ENCODE results near the gene LDLRAD1. TPM values are rescaled to one million over a fixed set of nuclear protein-coding genes. Genes with fewer than 3 reads are reported as not detected.
"Not testable (repeated sequence)": the region's sequence is repeated elsewhere in the genome, so short reads cannot be mapped to it uniquely, and the experiment has no call there.

Gene LDLRAD1
- total RNA-seq, 2 experiments from 2014 or later, result not detected

DNA sequence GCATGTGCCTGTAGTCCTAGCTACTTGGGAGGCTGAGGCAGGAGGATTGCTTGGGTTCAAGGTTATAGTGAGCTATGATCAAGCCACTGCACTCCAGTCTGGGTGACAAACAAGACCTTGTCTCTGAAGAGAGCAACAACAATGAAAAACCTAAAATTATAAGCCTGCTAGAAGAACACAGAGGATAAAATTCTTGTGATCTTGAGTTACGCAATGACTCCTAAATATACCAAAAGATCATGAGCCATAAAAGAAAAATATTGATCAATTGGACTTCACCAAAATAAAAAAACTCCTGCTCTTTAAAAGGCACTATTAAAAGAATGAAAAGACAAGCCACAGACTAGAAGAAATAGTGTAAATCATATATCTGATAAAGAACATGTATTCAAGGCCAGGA is 22.3 kb downstream of the LDLRAD1 start:
- POLR2A ChIA-PET, result no interaction called here
- no peak overlapping the region for H3K27ac Mint-ChIP-seq
- no peaks in the 10 kb centered on the region for H3K36me3 Mint-ChIP-seq
- H3K27me3 Mint-ChIP-seq, result peaks cover 7% of the 10 kb centered on the region
- no peak for ATAC-seq (ENCODE audit: low read depth)
- no peak overlapping the region for H3K4me3 Mint-ChIP-seq
- no peaks in the 10 kb centered on the region for H3K9me3 Mint-ChIP-seq
- no peaks in the 10 kb centered on the region for H3K4me1 Mint-ChIP-seq
- no peak for DNase-seq

DNA sequence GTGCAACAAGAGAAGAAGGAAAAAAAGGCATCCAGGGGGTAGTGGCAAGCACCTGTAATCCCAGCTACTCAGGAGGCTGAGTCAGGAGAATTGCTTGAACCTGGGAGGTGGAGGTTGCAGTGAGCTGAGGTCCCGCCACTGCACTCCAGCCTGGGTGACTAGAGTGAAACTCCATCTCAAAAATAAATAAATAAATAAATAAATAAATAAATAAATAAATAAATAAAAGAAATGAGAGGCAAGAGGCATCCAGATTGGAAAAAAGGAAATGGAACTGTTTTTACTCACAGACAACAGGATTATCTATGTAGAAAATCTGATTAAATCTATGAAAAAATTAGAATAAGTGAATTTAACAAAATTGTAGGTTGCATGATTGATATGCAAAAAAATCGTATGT is 23.5 kb downstream of the LDLRAD1 start:
- POLR2A ChIA-PET; H3K4me1 Mint-ChIP-seq; H3K27ac Mint-ChIP-seq; H3K9me3 Mint-ChIP-seq; H3K36me3 Mint-ChIP-seq; H3K27me3 Mint-ChIP-seq; ATAC-seq (ENCODE audit: low read depth); DNase-seq; H3K4me3 Mint-ChIP-seq: not testable (repeated sequence)

DNA sequence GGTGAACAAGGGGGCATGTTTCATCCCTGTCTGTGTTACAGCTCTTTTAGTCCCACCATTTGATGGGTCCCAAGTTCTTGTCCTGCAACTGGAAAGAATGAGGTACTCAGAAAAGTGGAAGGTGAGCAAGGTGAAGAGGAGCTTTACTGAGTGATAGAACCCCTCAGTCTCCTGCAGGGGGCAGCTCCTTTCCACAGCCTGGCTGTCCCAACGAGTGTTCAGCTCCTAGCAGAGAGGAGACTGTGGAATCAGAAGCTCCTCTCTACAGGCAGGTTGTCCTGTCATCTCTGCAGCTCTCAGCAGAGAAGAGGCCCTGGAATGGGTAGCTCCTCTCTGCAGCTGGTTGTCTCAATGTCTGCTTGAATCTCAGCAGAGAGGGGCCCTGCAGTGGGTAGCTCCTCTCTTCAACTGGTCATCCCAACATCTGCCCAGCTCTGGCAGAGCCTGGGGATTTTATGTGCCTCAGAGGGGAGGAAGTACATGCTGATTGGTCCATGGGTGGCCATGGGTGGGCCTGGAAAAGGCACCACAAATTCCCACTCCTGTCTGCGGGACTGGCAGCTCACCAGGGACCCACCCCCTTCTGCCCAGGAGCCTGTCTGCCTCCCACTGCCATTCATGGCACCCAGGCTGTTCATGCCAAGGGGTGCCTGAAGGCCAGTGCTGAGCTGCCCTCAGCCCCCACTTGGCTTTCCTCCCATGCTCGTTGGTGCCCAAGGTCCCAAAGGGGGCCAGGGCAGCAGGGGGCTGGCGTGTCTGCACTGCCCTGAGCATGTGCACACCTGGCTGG is 25.7 kb downstream of the LDLRAD1 start:
- Mint-ChIP-seq H3K36me3 (no peaks in the 10 kb centered on the region), H3K4me3 (no peak overlapping the region), H3K9me3 (no peaks in the 10 kb centered on the region), H3K4me1 (peaks cover 2% of the 10 kb centered on the region), H3K27me3 (peaks cover 7% of the 10 kb centered on the region), H3K27ac (no peak overlapping the region)
- no peak for ATAC-seq (ENCODE audit: low read depth)
- no peak for DNase-seq
- POLR2A ChIA-PET, result no interaction called here

DNA sequence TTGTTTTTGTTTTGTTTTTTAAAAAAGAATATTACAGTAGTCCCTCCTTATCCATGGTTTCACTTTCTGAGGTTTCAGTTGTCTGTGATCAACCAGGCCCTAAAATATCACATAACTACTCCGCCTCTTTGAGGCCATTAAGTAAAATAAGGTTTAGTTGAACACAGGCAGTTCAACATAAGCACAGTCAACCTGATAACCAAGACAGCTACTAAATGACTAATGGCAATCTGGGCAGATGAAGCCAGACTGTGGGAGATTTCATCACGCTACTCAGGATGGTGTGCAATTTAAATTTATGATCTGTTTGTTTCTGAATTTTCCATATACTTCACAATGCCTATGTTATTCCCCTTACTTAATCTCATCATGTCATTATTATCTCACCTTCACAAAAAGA is 30.1 kb downstream of the LDLRAD1 start:
- H3K27me3 Mint-ChIP-seq, result no peaks in the 10 kb centered on the region
- H3K36me3 Mint-ChIP-seq, result no peaks in the 10 kb centered on the region
- H3K4me1 Mint-ChIP-seq, result peaks cover 5% of the 10 kb centered on the region
- H3K4me3 Mint-ChIP-seq, result no peak overlapping the region
- POLR2A ChIA-PET, result no interaction called here
- H3K27ac Mint-ChIP-seq, result no peak overlapping the region
- ATAC-seq (ENCODE audit: low read depth) (no peak), DNase-seq (no peak)
- no peaks in the 10 kb centered on the region for H3K9me3 Mint-ChIP-seq

DNA sequence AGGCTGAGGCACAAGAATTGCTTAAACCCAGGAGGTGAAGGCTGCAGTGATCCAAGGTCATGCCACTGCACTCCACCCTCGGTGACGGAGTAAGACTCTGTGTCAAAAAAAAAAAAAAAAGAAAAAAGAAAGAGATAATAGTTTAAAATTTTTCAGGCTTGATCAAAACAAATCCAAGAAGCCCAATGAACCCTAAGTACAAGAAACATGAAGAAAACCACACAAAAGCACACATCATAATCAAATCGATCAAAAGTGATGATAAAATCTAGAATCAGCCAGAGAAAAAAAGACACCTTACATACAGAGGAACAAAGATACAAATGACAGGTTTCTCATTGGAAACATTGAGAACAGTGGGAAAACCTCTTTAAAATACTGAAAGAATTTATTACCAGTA is 31.5 kb downstream of the LDLRAD1 start:
- H3K4me1 Mint-ChIP-seq, result peaks cover 5% of the 10 kb centered on the region
- no peak for ATAC-seq (ENCODE audit: low read depth)
- no peaks in the 10 kb centered on the region for H3K9me3 Mint-ChIP-seq
- DNase-seq, result no peak
- no peak overlapping the region for H3K4me3 Mint-ChIP-seq
- POLR2A ChIA-PET, result no interaction called here
- H3K36me3 Mint-ChIP-seq, result no peaks in the 10 kb centered on the region
- H3K27me3 Mint-ChIP-seq, result peaks cover 5% of the 10 kb centered on the region
- no peak overlapping the region for H3K27ac Mint-ChIP-seq

DNA sequence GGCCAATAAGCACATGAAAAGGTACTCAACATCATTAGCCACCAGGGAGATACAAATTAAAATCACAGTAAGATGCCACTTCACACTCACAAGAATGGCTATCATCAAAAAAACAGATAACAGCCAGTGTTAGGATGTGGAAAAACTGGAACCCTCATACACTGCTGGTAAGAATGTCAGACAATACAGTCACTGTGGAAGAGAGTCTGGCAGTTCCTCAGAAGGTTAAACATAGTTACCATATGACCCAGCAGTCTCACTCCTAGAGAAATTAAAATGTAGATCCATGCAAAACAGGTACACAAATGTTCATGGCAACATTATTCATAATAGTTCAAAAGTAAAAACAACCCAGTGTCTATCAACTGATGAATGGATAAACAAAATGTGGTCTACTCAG is 33.3 kb downstream of the LDLRAD1 start:
- DNase-seq (no peak), ATAC-seq (ENCODE audit: low read depth) (no peak)
- POLR2A ChIA-PET, result no interaction called here
- Mint-ChIP-seq H3K36me3 (no peaks in the 10 kb centered on the region), H3K4me1 (peaks cover 5% of the 10 kb centered on the region), H3K4me3 (no peak overlapping the region), H3K27me3 (peaks cover 5% of the 10 kb centered on the region), H3K27ac (no peak overlapping the region), H3K9me3 (no peaks in the 10 kb centered on the region)

DNA sequence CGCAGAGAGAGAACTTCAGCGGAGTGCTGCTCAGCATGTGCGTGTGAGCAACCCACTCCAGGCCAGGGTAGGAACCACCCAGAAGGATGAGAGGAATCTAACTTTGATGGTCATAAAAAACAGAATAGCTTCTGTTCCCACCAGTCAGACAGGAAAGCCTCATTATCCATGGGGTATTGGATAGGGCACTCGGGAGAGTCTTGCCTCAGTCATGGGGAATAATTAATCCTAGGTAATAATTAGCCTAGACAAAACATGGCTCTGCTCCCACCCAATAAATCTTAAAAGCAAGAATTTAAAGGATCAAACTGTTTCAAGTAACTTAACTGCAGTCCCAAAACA is 35.3 kb downstream of the LDLRAD1 start:
- H3K27me3 Mint-ChIP-seq, result peaks cover 5% of the 10 kb centered on the region
- POLR2A ChIA-PET, result no interaction called here
- ATAC-seq (ENCODE audit: low read depth) (no peak), DNase-seq (no peak)
- no peak overlapping the region for H3K27ac Mint-ChIP-seq
- H3K36me3 Mint-ChIP-seq, result no peaks in the 10 kb centered on the region
- no peak overlapping the region for H3K4me3 Mint-ChIP-seq
- H3K4me1 Mint-ChIP-seq, result peaks cover 3% of the 10 kb centered on the region
- no peaks in the 10 kb centered on the region for H3K9me3 Mint-ChIP-seq

DNA sequence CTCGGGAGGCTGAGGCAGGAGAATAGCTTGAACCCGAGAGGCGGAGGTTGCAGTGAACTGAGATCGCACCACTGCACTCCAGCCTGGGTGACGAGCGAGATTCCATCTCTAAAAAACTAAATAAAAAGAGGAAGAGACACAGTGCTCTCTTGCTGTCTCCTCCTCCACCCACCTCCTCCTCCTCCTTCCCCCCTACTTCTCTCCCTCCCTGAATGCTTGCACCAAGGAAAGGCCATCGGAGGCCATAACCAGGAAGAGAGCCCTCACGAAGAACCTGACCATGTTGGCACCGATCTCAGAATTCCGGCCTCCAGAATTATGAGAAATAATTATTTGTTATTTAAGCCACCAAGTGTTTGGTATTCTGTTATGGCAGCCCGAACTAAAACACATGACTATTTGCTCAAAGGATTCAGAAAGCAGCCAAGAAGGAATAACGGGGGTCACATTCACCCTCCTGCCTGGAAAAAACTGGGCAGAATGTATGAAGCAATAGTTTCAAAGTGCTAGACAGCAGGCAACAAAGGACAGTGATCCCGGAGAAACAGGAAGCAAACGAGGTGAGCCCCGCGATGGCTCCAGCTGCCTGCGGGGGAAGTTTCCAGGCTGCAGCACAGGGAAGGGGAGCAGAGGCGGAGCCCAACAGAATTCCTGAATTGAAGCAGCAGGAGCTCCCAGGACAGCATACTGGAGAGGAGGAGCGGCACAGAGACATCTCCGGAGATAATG is 35.8 kb downstream of the LDLRAD1 start:
- ATAC-seq (ENCODE audit: low read depth) (no peak), DNase-seq (no peak)
- H3K27me3 Mint-ChIP-seq, result peaks cover 5% of the 10 kb centered on the region
- no peak overlapping the region for H3K27ac Mint-ChIP-seq
- peaks cover 3% of the 10 kb centered on the region for H3K4me1 Mint-ChIP-seq
- H3K9me3 Mint-ChIP-seq, result no peaks in the 10 kb centered on the region
- H3K36me3 Mint-ChIP-seq, result no peaks in the 10 kb centered on the region
- POLR2A ChIA-PET, result no interaction called here
- no peak overlapping the region for H3K4me3 Mint-ChIP-seq

DNA sequence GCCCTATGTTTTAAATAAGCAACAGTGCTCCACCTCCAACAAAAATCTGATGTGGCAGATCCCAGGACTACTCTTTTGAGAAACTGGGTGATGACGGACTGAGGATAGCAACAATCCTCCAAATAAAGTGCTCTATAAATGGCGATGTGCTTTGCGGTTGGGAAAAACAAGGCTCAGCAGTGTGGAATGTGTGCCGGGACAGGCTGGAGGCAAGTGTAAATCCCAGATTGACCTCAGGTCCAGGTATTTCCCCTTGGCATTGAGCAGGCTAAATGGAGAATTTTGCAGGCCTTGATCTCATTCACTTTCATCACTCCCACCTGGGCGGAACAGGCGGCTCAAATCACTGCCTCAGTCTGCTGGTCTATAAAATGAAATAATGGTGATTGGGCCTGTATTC is 36.8 kb downstream of the LDLRAD1 start:
- no peaks in the 10 kb centered on the region for H3K9me3 Mint-ChIP-seq
- DNase-seq, result no peak
- H3K4me3 Mint-ChIP-seq, result no peak overlapping the region
- no peak overlapping the region for H3K27ac Mint-ChIP-seq
- POLR2A ChIA-PET, result no interaction called here
- peaks cover 5% of the 10 kb centered on the region for H3K27me3 Mint-ChIP-seq
- no peak for ATAC-seq (ENCODE audit: low read depth)
- H3K36me3 Mint-ChIP-seq, result no peaks in the 10 kb centered on the region
- H3K4me1 Mint-ChIP-seq, result peaks cover 8% of the 10 kb centered on the region

DNA sequence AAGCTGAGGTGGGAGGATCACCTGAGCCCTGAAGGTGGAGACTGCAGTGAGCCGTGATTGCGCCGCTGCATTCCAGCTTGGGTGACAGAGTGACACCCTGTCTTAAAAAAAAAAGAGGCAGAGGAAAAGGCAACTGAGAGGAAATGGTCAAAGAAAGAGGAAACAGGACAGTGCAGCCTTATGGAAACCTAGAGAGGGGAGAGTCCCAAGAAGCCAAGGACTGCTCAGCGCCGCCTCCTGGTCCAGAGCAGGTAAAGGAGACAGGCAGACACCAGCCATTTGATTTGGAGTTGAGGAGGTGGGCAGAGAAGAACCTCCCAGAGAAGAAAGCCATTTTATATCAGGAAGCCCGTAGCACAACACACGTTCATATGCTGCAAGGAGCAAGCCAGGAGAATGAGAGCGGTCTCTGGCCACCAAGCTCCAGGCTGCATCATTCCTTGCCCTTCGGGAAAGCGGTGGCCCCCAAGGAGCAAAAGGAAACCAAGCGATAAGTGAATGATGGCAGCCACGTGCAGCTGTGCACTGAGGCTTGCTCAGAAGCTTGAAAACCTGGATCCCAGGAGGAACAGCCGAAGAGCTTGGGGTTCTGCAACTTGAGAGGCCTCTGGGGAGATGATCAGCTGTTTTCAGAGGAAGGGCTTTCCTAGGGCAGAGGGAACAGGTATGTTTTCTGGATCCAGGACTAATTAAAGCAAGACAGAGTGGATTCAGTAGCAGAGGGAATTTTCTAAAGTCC is 38.1 kb downstream of the LDLRAD1 start:
- Mint-ChIP-seq H3K27ac (no peak overlapping the region), H3K27me3 (peaks cover 5% of the 10 kb centered on the region), H3K4me3 (no peak overlapping the region), H3K36me3 (no peaks in the 10 kb centered on the region), H3K9me3 (no peaks in the 10 kb centered on the region), H3K4me1 (peaks cover 8% of the 10 kb centered on the region)
- DNase-seq (no peak), ATAC-seq (ENCODE audit: low read depth) (no peak)
- POLR2A ChIA-PET, result no interaction called here

DNA sequence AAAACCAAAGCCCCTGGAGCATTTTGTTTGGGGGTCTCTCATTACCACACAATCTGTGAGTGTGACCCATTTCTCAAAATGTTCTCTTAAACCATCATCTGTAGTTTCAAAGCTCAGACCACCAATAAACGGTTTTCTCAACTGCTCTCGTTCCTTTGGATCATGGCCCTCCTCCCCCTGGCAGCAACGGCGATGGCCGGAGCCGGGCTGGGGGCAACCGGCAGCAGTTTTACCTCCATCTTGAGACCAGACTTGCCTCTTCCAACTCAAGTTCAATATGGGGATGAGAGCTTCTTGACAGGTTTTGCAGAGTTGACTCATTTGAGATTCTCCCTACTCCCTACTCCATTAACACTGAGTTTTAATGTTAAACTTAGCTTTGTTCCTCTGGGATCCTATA is 42.1 kb downstream of the LDLRAD1 start:
- ATAC-seq (ENCODE audit: low read depth), result no peak
- peaks cover 11% of the 10 kb centered on the region for H3K36me3 Mint-ChIP-seq
- H3K27me3 Mint-ChIP-seq, result no peaks in the 10 kb centered on the region
- H3K4me1 Mint-ChIP-seq, result peaks cover 8% of the 10 kb centered on the region
- no peaks in the 10 kb centered on the region for H3K9me3 Mint-ChIP-seq
- H3K27ac Mint-ChIP-seq, result no peak overlapping the region
- POLR2A ChIA-PET, result no interaction called here
- no peak for DNase-seq
- H3K4me3 Mint-ChIP-seq, result no peak overlapping the region

DNA sequence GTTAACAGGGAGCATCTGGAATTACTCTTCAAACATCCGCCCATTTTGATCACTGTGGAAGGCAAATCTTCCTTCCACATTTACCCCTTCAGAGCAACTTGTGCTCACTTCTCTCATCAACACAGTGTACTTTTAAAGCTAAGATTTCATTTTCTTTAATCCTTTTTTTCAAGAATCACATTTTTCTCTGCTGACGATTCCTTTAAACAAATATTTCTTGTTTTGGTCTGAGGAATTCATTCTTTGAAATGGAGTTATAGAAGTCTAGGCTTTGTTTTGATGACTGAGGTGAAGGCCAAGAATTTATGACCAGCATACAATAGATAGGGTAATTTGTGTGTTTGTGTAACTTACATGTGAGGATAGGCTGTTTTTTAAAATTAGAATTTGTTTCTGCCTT is 46.3 kb downstream of the LDLRAD1 start:
- Mint-ChIP-seq H3K36me3 (peaks cover 26% of the 10 kb centered on the region), H3K4me3 (no peak overlapping the region), H3K4me1 (peaks cover 8% of the 10 kb centered on the region), H3K9me3 (no peaks in the 10 kb centered on the region), H3K27ac (no peak overlapping the region), H3K27me3 (no peaks in the 10 kb centered on the region)
- no peak for DNase-seq
- POLR2A ChIA-PET, result no interaction called here
- no peak for ATAC-seq (ENCODE audit: low read depth)

DNA sequence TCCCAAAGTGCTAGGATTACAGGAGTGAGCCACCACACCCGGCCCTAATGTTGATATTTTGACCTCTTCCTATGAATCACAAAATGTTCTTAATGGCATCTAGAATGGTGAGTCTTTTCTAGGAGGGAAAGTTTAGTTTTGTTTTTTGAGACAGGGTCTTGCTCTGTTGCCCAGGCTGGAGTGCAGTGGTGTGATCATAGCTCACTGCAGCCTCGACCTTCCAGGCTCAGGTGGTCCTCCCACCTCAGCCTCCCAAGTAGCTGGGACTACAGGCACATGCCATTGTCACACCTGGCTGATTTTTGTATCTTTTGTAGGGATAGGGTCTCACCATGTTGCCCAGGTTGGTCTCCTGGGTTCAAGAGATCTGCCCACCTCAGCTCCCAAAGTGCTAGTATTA is 48.7 kb downstream of the LDLRAD1 start:
- H3K27me3 Mint-ChIP-seq; H3K9me3 Mint-ChIP-seq; DNase-seq; H3K27ac Mint-ChIP-seq; POLR2A ChIA-PET; ATAC-seq (ENCODE audit: low read depth); H3K4me1 Mint-ChIP-seq; H3K4me3 Mint-ChIP-seq: not testable (repeated sequence)
- H3K36me3 Mint-ChIP-seq, result peaks cover 31% of the 10 kb centered on the region

DNA sequence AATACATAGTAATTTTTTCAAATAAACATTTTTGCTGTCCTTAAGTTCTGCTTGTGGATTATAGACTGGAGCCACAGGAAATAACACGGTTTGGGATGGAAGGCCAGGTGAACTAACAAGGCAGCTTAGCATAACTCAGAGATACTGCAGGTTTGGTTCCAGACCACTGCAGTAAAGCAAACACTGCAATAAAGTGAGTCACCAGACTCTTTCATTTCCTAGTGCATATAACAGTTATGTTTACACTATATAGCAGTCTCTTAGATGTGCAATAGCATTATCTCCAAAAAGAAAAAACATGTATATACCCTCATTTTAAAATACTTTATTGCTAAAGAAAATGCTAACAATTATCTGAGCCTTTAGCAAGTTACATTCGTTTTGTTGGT is 49.9 kb downstream of the LDLRAD1 start:
- H3K9me3 Mint-ChIP-seq, result no peaks in the 10 kb centered on the region
- no peaks in the 10 kb centered on the region for H3K27me3 Mint-ChIP-seq
- no peak overlapping the region for H3K4me3 Mint-ChIP-seq
- peaks cover 31% of the 10 kb centered on the region for H3K36me3 Mint-ChIP-seq
- ATAC-seq (ENCODE audit: low read depth), result no peak
- POLR2A ChIA-PET, result interaction anchor here (0.7 kb wide), 1 partner anchor 46 kb away, joined by 4 read pairs; no protein-coding TSS in a partner anchor
- DNase-seq, result no peak
- H3K27ac Mint-ChIP-seq, result no peak overlapping the region
- H3K4me1 Mint-ChIP-seq, result peaks cover 2% of the 10 kb centered on the region
